Lower leg skin (tissue), 4 donors: ENCODE results near the gene WDR55. TPM values are rescaled to one million over a fixed set of nuclear protein-coding genes. Genes with fewer than 3 reads are reported as not detected.

ENCODE experiments used
- DNase-seq, 2 donors: peaks; one replicate each; pipeline ENCODE4 v3.0.0-alpha.2; 2019; ENCODE audit warnings: low spot score in 2 of 2
- H3K4me3 ChIP-seq: fragments of 200-600 bp; sonication (generic); 2 replicates; pipeline ENCODE4 v1.5.1; 2017; ENCODE audit warnings: mild to moderate bottlenecking, low read depth; ENCODE audit not compliant: poor library complexity, severe bottlenecking
- POLR2A ChIP-seq, 2 donors: fragments of 450-650 bp; IDR thresholded peaks; one replicate each; pipeline ENCODE4 v1.6.1; 2016 to 2017; ENCODE audit warnings: antibody characterized with exemption in 2 of 2, mild to moderate bottlenecking in 1 of 2, moderate library complexity in 1 of 2
- WGBS, 2 donors: methylation state at CpG; one replicate each; pipeline ENCODE4 v1.1.5; 2018; 5-methylcytosine and 5-hydroxymethylcytosine counted together
- intact Hi-C: fragments of 100-400 bp; cut with DNase I; formaldehyde crosslinking; loops from one replicate; pipeline ENCODE4 v1.15.0; 2023; ENCODE audit warnings: low total_unique reads
- total RNA-seq, 4 donors: library from RNA; depleted of rRNA; stranded (reverse); fragments of >200 nt; gene quantifications; one replicate each; pipeline ENCODE4 v1.1.0, GENCODE V29; 2016
- TF ChIP-seq, protein P1 (sequence below), 3 donors: fragments of 450-650 bp; IDR thresholded peaks; one replicate each; pipeline ENCODE4 v1.5.1; 2016; ENCODE audit warnings: antibody characterized with exemption in 3 of 3, mild to moderate bottlenecking in 3 of 3, moderate library complexity in 2 of 3

WDR55 gene
- total RNA-seq, 4 donors from 2014 or later, result 19.7 to 26.1 (median 21.4) TPM

DNA sequence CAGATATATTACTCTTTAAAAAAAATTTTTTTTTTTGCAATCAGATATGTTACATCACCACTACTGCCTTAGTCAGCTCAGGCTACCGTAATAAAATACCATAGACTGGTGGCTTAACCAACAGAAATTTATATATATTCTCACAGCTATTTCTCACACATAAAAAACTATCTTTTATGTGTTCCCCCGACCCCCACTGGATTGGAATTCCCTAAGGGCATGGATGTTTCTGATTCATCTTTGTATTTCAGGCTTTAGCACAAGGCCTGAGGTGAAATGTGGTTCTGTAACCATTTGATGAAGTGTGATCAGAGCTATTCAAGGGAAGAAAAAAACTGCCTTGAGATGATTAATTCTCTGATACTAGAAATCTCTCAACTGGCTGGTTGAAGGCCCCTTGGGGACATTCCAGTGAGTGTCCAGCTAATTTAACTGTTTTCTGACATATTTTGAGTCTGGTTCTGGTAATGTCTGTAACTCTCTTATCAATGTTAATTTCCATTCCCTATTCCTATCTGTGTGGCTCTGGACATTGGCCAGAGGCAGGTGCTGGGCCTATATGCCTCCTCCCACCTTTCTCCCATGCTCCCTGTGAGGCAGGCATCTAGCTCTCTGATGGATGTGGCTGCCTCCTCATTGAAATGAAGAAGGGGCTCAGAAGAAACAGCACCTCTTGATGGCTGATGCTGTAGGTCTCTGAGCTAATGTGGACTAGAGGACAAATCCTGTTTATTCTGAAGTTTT lies 34.2 kb upstream of the WDR55 start:
- no peak for DNase-seq
- no peak overlapping the region for H3K4me3 ChIP-seq
- WGBS, 2 donors, result 32 to 58% methylated on average over 2 of the region's 2 CpGs
- TF ChIP-seq POLR2A (IDR thresholded peaks at IDR 0.05), result no peak
- TF ChIP-seq, protein P1, sequence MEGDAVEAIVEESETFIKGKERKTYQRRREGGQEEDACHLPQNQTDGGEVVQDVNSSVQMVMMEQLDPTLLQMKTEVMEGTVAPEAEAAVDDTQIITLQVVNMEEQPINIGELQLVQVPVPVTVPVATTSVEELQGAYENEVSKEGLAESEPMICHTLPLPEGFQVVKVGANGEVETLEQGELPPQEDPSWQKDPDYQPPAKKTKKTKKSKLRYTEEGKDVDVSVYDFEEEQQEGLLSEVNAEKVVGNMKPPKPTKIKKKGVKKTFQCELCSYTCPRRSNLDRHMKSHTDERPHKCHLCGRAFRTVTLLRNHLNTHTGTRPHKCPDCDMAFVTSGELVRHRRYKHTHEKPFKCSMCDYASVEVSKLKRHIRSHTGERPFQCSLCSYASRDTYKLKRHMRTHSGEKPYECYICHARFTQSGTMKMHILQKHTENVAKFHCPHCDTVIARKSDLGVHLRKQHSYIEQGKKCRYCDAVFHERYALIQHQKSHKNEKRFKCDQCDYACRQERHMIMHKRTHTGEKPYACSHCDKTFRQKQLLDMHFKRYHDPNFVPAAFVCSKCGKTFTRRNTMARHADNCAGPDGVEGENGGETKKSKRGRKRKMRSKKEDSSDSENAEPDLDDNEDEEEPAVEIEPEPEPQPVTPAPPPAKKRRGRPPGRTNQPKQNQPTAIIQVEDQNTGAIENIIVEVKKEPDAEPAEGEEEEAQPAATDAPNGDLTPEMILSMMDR (IDR thresholded peaks at IDR 0.05), result no peak
- intact Hi-C loops, result loop anchor here (10.0 kb wide), 2 partner anchors 66 to 266 kb away; partner anchors contain the start of genes APBB3, SLC35A4 and SLC4A9

DNA sequence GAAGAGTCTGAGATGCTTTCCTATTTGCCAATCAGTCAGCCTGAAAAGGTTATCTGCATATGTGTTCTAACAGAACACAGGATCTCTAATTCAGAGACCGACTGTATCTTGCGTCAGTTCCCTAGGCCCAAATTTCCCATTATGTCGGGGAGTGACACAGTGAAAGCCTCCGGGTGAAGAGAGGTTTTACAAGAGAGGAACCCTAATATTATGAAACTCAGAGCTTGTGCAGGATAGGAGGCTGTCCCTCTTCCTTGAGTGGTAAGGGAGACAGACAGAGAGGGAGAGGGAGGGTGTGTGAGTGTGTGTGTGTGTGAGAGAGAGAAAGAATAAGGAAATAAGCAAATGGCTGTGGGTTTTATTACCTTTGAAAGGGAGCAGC lies 33.7 kb upstream of the WDR55 start:
- no peak for DNase-seq
- TF ChIP-seq, protein P1 (IDR thresholded peaks at IDR 0.05), result no peak
- no peak for TF ChIP-seq POLR2A (IDR thresholded peaks at IDR 0.05)
- intact Hi-C loops, result loop anchor here (10.0 kb wide), 2 partner anchors 66 to 266 kb away; partner anchors contain the start of genes APBB3, SLC35A4 and SLC4A9
- H3K4me3 ChIP-seq, result no peak overlapping the region
- 79 to 91% methylated on average over 4 of the region's 4 CpGs for whole genome bisulfite sequencing, 2 donors

DNA sequence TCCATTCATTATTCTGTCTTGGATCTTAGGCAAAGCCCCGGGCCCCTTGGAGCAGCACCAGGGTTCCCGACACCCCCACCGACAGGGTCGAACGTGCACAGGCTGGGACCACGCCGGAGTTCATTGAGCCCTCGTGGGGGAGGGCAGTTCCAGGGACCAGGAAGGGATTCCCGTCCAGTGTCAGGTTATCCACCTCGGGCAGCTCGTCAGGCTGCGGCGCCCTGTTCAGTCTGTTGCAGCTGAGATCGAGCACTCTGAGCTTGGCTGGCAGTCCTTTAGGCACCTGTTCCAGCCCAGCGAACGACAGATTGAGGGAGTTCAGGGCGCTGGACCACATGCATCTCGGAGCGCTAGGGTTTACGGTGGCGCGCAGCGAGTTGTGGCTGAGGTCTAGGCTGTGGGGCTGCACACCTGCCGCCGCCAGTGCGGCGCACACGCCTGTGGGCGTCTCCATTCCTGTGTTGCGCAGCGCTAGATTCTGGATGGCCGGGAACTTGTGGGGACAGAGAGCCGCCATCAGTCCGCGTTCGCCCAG lies 32.8 kb upstream of the WDR55 start:
- DNase-seq, result no peak
- WGBS, 2 donors, result 10 to 18% methylated on average over 28 to 31 of the region's 36 CpGs
- TF ChIP-seq POLR2A (IDR thresholded peaks at IDR 0.05), result no peak
- TF ChIP-seq, protein P1 (IDR thresholded peaks at IDR 0.05), result no peak
- H3K4me3 ChIP-seq, result peak overlapping the region; percentile 23
- intact Hi-C loops, result loop anchor here (10.0 kb wide), 2 partner anchors 67 to 267 kb away; partner anchors contain the start of genes APBB3, SLC35A4 and SLC4A9

DNA sequence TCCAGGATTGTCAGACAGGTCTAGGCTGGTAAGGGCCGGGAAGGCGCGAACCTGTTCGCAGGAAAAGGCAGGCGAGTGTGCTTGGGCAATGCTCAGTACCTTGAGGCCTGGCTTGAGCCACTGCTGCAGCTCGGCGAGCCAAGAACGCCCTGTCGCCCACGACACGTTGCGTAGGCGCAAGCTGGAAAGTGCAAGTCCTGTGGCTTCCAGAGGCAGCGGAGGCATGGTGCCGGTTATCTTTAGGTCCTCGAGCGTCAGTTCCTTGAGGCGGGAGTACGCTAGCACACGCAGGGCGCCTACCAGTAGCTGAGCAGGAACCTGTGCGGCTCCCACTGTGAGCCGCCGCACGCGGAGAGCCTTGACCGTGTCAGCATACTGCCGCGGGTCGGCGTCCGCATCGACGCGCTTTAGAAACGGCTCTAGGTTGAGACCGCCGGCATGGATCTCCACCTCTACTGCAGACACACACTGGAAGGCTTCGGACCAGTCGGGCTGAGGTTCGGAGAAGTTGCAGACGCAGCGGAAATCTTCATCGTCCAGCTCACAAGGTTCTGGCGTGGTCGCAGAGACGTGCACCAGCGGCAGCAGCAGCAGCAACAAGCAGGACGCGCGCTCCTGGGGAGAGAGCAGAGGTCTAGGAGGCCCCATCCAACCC lies 32.2 kb upstream of the WDR55 start:
- TF ChIP-seq, protein P1 (IDR thresholded peaks at IDR 0.05), result no peak
- TF ChIP-seq POLR2A (IDR thresholded peaks at IDR 0.05), result no peak
- DNase-seq, result peak in 1 of 2 donors; percentile 89
- 0 to 3% methylated on average over 22 to 43 of the region's 51 CpGs for WGBS, 2 donors
- intact Hi-C loops, result loop anchor here (10.0 kb wide), 2 partner anchors 68 to 268 kb away; partner anchors contain the start of genes APBB3, SLC35A4 and SLC4A9
- H3K4me3 ChIP-seq, result peak overlapping the region; percentile 23

DNA sequence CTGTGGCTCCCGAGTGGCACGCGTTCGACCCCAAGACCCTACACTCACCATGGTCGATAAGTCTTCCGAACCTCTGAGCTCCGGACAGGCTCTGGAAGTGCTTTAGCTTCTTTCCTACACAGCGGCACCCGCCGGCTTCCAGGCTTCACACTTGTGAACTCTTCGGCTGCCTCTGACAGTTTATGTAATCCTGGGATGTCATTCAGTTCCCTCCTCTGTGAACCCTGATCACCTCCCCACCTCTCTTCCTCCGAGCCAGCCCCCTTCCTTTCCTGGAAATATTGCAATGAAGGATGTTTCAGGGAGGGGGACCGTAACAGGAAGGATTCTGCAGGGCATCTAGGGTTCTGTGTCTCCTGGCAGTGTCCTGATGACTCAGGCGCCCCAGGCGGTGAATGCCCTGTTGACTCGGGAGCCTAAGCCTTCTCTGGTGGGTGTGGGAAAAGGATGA lies 31.7 kb upstream of the WDR55 start, which contains the start of gene CD14:
CD14 (minus strand) TSS at position 155 of the 451 bp plus-strand sequence; CDS start at position 51, 104 bp downstream.
- H3K4me3 ChIP-seq, result peak within 1 kb of the TSS; percentile 23
- intact Hi-C loops, result loop anchor here (10.0 kb wide), 2 partner anchors 68 to 268 kb away; partner anchors contain the start of genes APBB3, SLC35A4 and SLC4A9
- WGBS, 2 donors, result 2% methylated on average over 16 of the region's 16 CpGs
- peak; percentile 65 to 92 for DNase-seq
- TF ChIP-seq, protein P1 (IDR thresholded peaks at IDR 0.05), result no peak
- TF ChIP-seq POLR2A (IDR thresholded peaks at IDR 0.05), result no peak
